ENCODE measurements around the gene SOX10.

The SOX10 gene

GRCh38 chr22:38025514-38025913, 41.2 kb upstream of the SOX10 start:
- H3K9ac ChIP-seq (ENCODE audit: low read length): no peak overlapping the region

GRCh38 chr22:38023045-38023444, 38.7 kb upstream of the SOX10 start:
- Histone ChIP-seq H3K9me3 (ENCODE audit: control insufficient read depth, low read length) (no peaks in the 10 kb centered on the region), H3K27me3 (ENCODE audit: control insufficient read depth, insufficient read depth, low read length) (no peaks in the 10 kb centered on the region), H3K4me3 (ENCODE audit: low read length) (no peak overlapping the region), H3K9ac (ENCODE audit: low read length) (no peak overlapping the region), H3K36me3 (ENCODE audit: control insufficient read depth, insufficient read depth, low read length) (no peaks in the 10 kb centered on the region), H3K4me1 (ENCODE audit: control insufficient read depth, insufficient read depth, low read length) (no peaks in the 10 kb centered on the region)

More at GRCh38 chr22:38025514-38025913, 41.2 kb upstream of the SOX10 start:
- H3K27me3 ChIP-seq (ENCODE audit: control insufficient read depth, insufficient read depth, low read length): no peaks in the 10 kb centered on the region
- H3K4me1 ChIP-seq (ENCODE audit: control insufficient read depth, insufficient read depth, low read length): peaks cover 7% of the 10 kb centered on the region
- H3K36me3 ChIP-seq (ENCODE audit: control insufficient read depth, insufficient read depth, low read length): no peaks in the 10 kb centered on the region
- no peaks in the 10 kb centered on the region for H3K9me3 ChIP-seq (ENCODE audit: control insufficient read depth, low read length)
- no peak overlapping the region for H3K4me3 ChIP-seq (ENCODE audit: low read length)

GRCh38 chr22:38021206-38021605, 36.9 kb upstream of the SOX10 start:
- H3K9me3 ChIP-seq (ENCODE audit: control insufficient read depth, low read length): no peaks in the 10 kb centered on the region
- H3K4me3 ChIP-seq (ENCODE audit: low read length): no peak overlapping the region
- peaks cover 18% of the 10 kb centered on the region for H3K4me1 ChIP-seq (ENCODE audit: control insufficient read depth, insufficient read depth, low read length)
- H3K9ac ChIP-seq (ENCODE audit: low read length): no peak overlapping the region
- no peaks in the 10 kb centered on the region for H3K27me3 ChIP-seq (ENCODE audit: control insufficient read depth, insufficient read depth, low read length)
- H3K36me3 ChIP-seq (ENCODE audit: control insufficient read depth, insufficient read depth, low read length): no peaks in the 10 kb centered on the region

- peaks cover 22% of the 10 kb centered on the region for H3K4me1 ChIP-seq (ENCODE audit: control insufficient read depth, insufficient read depth, low read length)
- no peaks in the 10 kb centered on the region for H3K9me3 ChIP-seq (ENCODE audit: control insufficient read depth, low read length)
- H3K36me3 ChIP-seq (ENCODE audit: control insufficient read depth, insufficient read depth, low read length): no peaks in the 10 kb centered on the region
- no peak overlapping the region for H3K4me3 ChIP-seq (ENCODE audit: low read length)
- no peak overlapping the region for H3K9ac ChIP-seq (ENCODE audit: low read length)
- H3K27me3 ChIP-seq (ENCODE audit: control insufficient read depth, insufficient read depth, low read length): no peaks in the 10 kb centered on the region
Measured at GRCh38 chr22:38018938-38019827, 34.8 kb upstream of the SOX10 start.

GRCh38 chr22:38017939-38018885, 33.9 kb upstream of the SOX10 start:
- Histone ChIP-seq H3K9ac (ENCODE audit: low read length) (no peak overlapping the region), H3K36me3 (ENCODE audit: control insufficient read depth, insufficient read depth, low read length) (no peaks in the 10 kb centered on the region), H3K9me3 (ENCODE audit: control insufficient read depth, low read length) (no peaks in the 10 kb centered on the region), H3K4me3 (ENCODE audit: low read length) (no peak overlapping the region), H3K27me3 (ENCODE audit: control insufficient read depth, insufficient read depth, low read length) (no peaks in the 10 kb centered on the region), H3K4me1 (ENCODE audit: control insufficient read depth, insufficient read depth, low read length) (peaks cover 22% of the 10 kb centered on the region)

GRCh38 chr22:38017272-38017920, 33.0 kb upstream of the SOX10 start:
- Histone ChIP-seq H3K36me3 (ENCODE audit: control insufficient read depth, insufficient read depth, low read length) (no peaks in the 10 kb centered on the region), H3K9ac (ENCODE audit: low read length) (no peak overlapping the region), H3K4me3 (ENCODE audit: low read length) (no peak overlapping the region), H3K9me3 (ENCODE audit: control insufficient read depth, low read length) (no peaks in the 10 kb centered on the region), H3K4me1 (ENCODE audit: control insufficient read depth, insufficient read depth, low read length) (peaks cover 22% of the 10 kb centered on the region), H3K27me3 (ENCODE audit: control insufficient read depth, insufficient read depth, low read length) (no peaks in the 10 kb centered on the region)

- no peaks in the 10 kb centered on the region for H3K36me3 ChIP-seq (ENCODE audit: control insufficient read depth, insufficient read depth, low read length)
- peaks cover 22% of the 10 kb centered on the region for H3K4me1 ChIP-seq (ENCODE audit: control insufficient read depth, insufficient read depth, low read length)
- H3K9me3 ChIP-seq (ENCODE audit: control insufficient read depth, low read length): no peaks in the 10 kb centered on the region
- H3K9ac ChIP-seq (ENCODE audit: low read length): peak overlapping the region; percentile 23
- H3K4me3 ChIP-seq (ENCODE audit: low read length): no peak overlapping the region
- H3K27me3 ChIP-seq (ENCODE audit: control insufficient read depth, insufficient read depth, low read length): no peaks in the 10 kb centered on the region
Measured at GRCh38 chr22:38016182-38017151, 32.1 kb upstream of the SOX10 start.

- H3K4me1 ChIP-seq (ENCODE audit: control insufficient read depth, insufficient read depth, low read length): peaks cover 22% of the 10 kb centered on the region
- no peaks in the 10 kb centered on the region for H3K36me3 ChIP-seq (ENCODE audit: control insufficient read depth, insufficient read depth, low read length)
- H3K9ac ChIP-seq (ENCODE audit: low read length): no peak overlapping the region
- no peaks in the 10 kb centered on the region for H3K9me3 ChIP-seq (ENCODE audit: control insufficient read depth, low read length)
- H3K27me3 ChIP-seq (ENCODE audit: control insufficient read depth, insufficient read depth, low read length): no peaks in the 10 kb centered on the region
- no peak overlapping the region for H3K4me3 ChIP-seq (ENCODE audit: low read length)
Measured at GRCh38 chr22:38014083-38014482, 29.7 kb upstream of the SOX10 start.

- H3K4me3 ChIP-seq (ENCODE audit: low read length): no peak overlapping the region
- no peak overlapping the region for H3K9ac ChIP-seq (ENCODE audit: low read length)
- H3K9me3 ChIP-seq (ENCODE audit: control insufficient read depth, low read length): no peaks in the 10 kb centered on the region
- no peaks in the 10 kb centered on the region for H3K27me3 ChIP-seq (ENCODE audit: control insufficient read depth, insufficient read depth, low read length)
- no peaks in the 10 kb centered on the region for H3K36me3 ChIP-seq (ENCODE audit: control insufficient read depth, insufficient read depth, low read length)
- H3K4me1 ChIP-seq (ENCODE audit: control insufficient read depth, insufficient read depth, low read length): peaks cover 18% of the 10 kb centered on the region
Measured at GRCh38 chr22:38012604-38013072, 28.3 kb upstream of the SOX10 start.

GRCh38 chr22:38009000-38009806, 24.8 kb upstream of the SOX10 start:
- no peaks in the 10 kb centered on the region for H3K27me3 ChIP-seq (ENCODE audit: control insufficient read depth, insufficient read depth, low read length)
- no peaks in the 10 kb centered on the region for H3K36me3 ChIP-seq (ENCODE audit: control insufficient read depth, insufficient read depth, low read length)
- H3K4me1 ChIP-seq (ENCODE audit: control insufficient read depth, insufficient read depth, low read length): no peaks in the 10 kb centered on the region
- H3K9ac ChIP-seq (ENCODE audit: low read length): no peak overlapping the region
- H3K9me3 ChIP-seq (ENCODE audit: control insufficient read depth, low read length): no peaks in the 10 kb centered on the region
- H3K4me3 ChIP-seq (ENCODE audit: low read length): no peak overlapping the region

Measured in mucosa of stomach (tissue), 1 donor.